ENCODE measurements around the gene STAT1. TPM values are rescaled to one million over a fixed set of nuclear protein-coding genes. Genes with fewer than 3 reads are reported as not detected.

The STAT1 gene
- polyA plus RNA-seq, 3 donors: 51.3 to 126 (median 110) TPM

DNA sequence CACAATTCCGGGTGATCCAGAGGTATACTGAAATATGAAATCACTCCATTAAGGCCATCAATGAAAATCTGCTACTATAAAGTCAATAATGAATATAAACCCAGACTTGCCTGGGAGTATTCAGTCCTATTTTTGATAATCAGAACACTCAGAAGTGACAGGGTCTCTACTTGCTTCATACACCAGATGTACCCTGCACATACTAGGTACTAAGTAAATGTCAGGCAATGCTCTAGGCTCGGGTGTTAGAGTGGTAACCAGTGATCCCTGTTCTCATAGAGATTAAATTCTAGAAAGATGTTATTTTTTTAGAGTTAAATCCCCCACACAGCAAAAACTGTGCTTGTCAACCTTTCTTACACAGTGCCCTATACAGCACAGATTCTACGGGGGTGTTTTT is 12.3 kb downstream of the STAT1 start:
- H2AFZ ChIP-seq (ENCODE audit: insufficient read depth, low read depth, low read length, poor library complexity, severe bottlenecking): no peak overlapping the region
- H3K36me3 Mint-ChIP-seq: peaks cover 91 to 95% of the 10 kb centered on the region in 2 donors
- no peak overlapping the region for H3K4me3 ChIP-seq (replicated peaks in 1 of 3; ENCODE audit: low read depth in 2 of 3, low read length in 3 of 3)
- peaks cover 31% of the 10 kb centered on the region for H3K79me2 ChIP-seq (ENCODE audit: insufficient read depth, low read length)
- intact Hi-C loops (cut with micrococcal nuclease): loop anchor here in 1 of 2 donors (10.0 kb wide), 1 partner anchor 97 kb away; no protein-coding TSS in a partner anchor
- H3K4me1 ChIP-seq (ENCODE audit: control insufficient read depth in 1 of 2, insufficient read depth in 2 of 2, low read length in 2 of 2): peaks cover 6 to 10% of the 10 kb centered on the region in 2 donors
- no CpG with 5 or more reads among the region's 3 CpGs for WGBS (ENCODE audit: insufficient coverage)
- no peak for DNase-seq
- no peak overlapping the region for H3K4me2 ChIP-seq (replicated peaks; ENCODE audit: extremely low read depth, low read length, poor library complexity, severe bottlenecking)
- H3K27ac Mint-ChIP-seq: no peak overlapping the region
- peaks cover 99% of the 10 kb centered on the region for H4K20me1 ChIP-seq (ENCODE audit: insufficient read depth, low read length)
- no peak overlapping the region for H3K4me3 Mint-ChIP-seq
- peaks cover 6 to 10% of the 10 kb centered on the region in 2 donors for H3K9me3 ChIP-seq (replicated peaks in 1 of 2; ENCODE audit: control insufficient read depth in 1 of 2, insufficient read depth in 1 of 2, low read length in 2 of 2)
- peak overlapping the region in 1 of 2 donors; percentile 17 for H3K27ac ChIP-seq (ENCODE audit: low read depth in 1 of 2, low read length in 2 of 2)
- no peak overlapping the region for H3K9ac ChIP-seq (ENCODE audit: insufficient read depth, low read length, poor library complexity, severe bottlenecking)
- peaks cover 0 to 9% (median 5%) of the 10 kb centered on the region in 7 donors for H3K9me3 Mint-ChIP-seq
- H3K27me3 Mint-ChIP-seq (ENCODE audit: low read depth in 3 of 3): no peaks in the 10 kb centered on the region
- no peaks in the 10 kb centered on the region for H3K27me3 ChIP-seq (ENCODE audit: control insufficient read depth in 2 of 2, insufficient read depth in 2 of 2, low read length in 2 of 2)
- TF ChIP-seq CTCF (IDR thresholded peaks at IDR 0.05): no peak
- H3K36me3 ChIP-seq (replicated peaks in 1 of 2; ENCODE audit: control insufficient read depth in 1 of 2, insufficient read depth in 2 of 2, low read length in 2 of 2): peaks cover 99 to 100% of the 10 kb centered on the region in 2 donors
- peaks cover 8% of the 10 kb centered on the region for H3K4me1 Mint-ChIP-seq

GRCh38 chr2:191001032-191001431 is 12.9 kb downstream of the STAT1 start:
- intact Hi-C loops (cut with micrococcal nuclease): loop anchor here in 1 of 2 donors (10.0 kb wide), 1 partner anchor 96 kb away; no protein-coding TSS in a partner anchor
- WGBS (ENCODE audit: insufficient coverage): 100% methylated on average over 1 of the region's 2 CpGs
- Histone ChIP-seq H3K27ac (ENCODE audit: low read depth in 1 of 2, low read length in 2 of 2) (peak overlapping the region in 1 of 2 donors; percentile 17), H3K79me2 (ENCODE audit: insufficient read depth, low read length) (peaks cover 34% of the 10 kb centered on the region), H3K27me3 (ENCODE audit: control insufficient read depth in 2 of 2, insufficient read depth in 2 of 2, low read length in 2 of 2) (no peaks in the 10 kb centered on the region), H2AFZ (ENCODE audit: insufficient read depth, low read depth, low read length, poor library complexity, severe bottlenecking) (no peak overlapping the region), H3K36me3 (replicated peaks in 1 of 2; ENCODE audit: control insufficient read depth in 1 of 2, insufficient read depth in 2 of 2, low read length in 2 of 2) (peaks cover 99 to 100% of the 10 kb centered on the region in 2 donors), H3K4me1 (ENCODE audit: control insufficient read depth in 1 of 2, insufficient read depth in 2 of 2, low read length in 2 of 2) (peaks cover 6 to 11% of the 10 kb centered on the region in 2 donors), H3K9ac (ENCODE audit: insufficient read depth, low read length, poor library complexity, severe bottlenecking) (no peak overlapping the region), H3K4me3 (replicated peaks in 1 of 3; ENCODE audit: low read depth in 2 of 3, low read length in 3 of 3) (no peak overlapping the region), H3K9me3 (replicated peaks in 1 of 2; ENCODE audit: control insufficient read depth in 1 of 2, insufficient read depth in 1 of 2, low read length in 2 of 2) (peaks cover 6 to 10% of the 10 kb centered on the region in 2 donors), H4K20me1 (ENCODE audit: insufficient read depth, low read length) (peaks cover 99% of the 10 kb centered on the region), H3K4me2 (replicated peaks; ENCODE audit: extremely low read depth, low read length, poor library complexity, severe bottlenecking) (no peak overlapping the region)
- Mint-ChIP-seq H3K9me3 (peaks cover 0 to 9% (median 5%) of the 10 kb centered on the region in 7 donors), H3K4me1 (peaks cover 8% of the 10 kb centered on the region), H3K27ac (peak overlapping the region in 1 of 7 donors; percentile 69), H3K4me3 (no peak overlapping the region), H3K36me3 (peaks cover 91 to 95% of the 10 kb centered on the region in 2 donors), H3K27me3 (ENCODE audit: low read depth in 3 of 3) (no peaks in the 10 kb centered on the region)
- no peak for TF ChIP-seq CTCF (IDR thresholded peaks at IDR 0.05)
- DNase-seq: no peak

Measured in CD14-positive monocyte (primary cell).